Esophagus muscularis mucosa (tissue), 4 donors: ENCODE results near the gene PIGZ.

Source experiments
- EP300 ChIP-seq: sonication (generic); formaldehyde crosslinking; IDR thresholded peaks from one replicate; pipeline ENCODE4 v1.6.1; 2017; ENCODE audit warnings: antibody characterized with exemption
- POLR2A ChIP-seq: fragments of 450-650 bp; IDR thresholded peaks from one replicate; pipeline ENCODE4 v1.6.1; 2017; ENCODE audit warnings: antibody characterized with exemption, moderate library complexity, mild to moderate bottlenecking, low read depth
- TF ChIP-seq, protein P1 (sequence below), 3 experiments: fragments of 200-600 bp in 2 of 3; fragments of 450-650 bp in 1 of 3; sonication (generic) in 2 of 3; IDR thresholded peaks; one replicate each; pipeline ENCODE4 v1.5.1; 2017 to 2019; ENCODE audit warnings: antibody characterized with exemption in 3 of 3, mild to moderate bottlenecking in 2 of 3, moderate library complexity in 1 of 3

DNA sequence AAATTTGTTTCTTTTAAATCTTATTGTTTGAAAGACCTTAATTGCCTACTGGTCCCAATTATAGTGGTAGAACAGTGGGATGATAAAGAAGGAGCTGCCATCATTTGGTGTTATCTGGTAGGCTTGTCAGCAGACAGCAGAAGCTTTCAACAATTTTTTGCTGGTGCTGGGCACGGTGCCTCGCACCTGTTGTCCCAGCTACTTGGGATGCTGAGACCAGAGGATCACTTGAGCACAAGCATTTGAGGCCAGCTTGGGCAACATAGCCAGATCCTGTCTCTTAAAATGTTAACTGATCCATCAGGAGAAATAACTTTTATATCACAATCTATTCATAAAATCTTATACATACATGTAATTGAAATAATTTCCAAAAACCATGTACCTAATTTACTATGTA, 64.9 kb downstream of the PIGZ start:
- TF ChIP-seq, protein P1, sequence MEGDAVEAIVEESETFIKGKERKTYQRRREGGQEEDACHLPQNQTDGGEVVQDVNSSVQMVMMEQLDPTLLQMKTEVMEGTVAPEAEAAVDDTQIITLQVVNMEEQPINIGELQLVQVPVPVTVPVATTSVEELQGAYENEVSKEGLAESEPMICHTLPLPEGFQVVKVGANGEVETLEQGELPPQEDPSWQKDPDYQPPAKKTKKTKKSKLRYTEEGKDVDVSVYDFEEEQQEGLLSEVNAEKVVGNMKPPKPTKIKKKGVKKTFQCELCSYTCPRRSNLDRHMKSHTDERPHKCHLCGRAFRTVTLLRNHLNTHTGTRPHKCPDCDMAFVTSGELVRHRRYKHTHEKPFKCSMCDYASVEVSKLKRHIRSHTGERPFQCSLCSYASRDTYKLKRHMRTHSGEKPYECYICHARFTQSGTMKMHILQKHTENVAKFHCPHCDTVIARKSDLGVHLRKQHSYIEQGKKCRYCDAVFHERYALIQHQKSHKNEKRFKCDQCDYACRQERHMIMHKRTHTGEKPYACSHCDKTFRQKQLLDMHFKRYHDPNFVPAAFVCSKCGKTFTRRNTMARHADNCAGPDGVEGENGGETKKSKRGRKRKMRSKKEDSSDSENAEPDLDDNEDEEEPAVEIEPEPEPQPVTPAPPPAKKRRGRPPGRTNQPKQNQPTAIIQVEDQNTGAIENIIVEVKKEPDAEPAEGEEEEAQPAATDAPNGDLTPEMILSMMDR (IDR thresholded peaks at IDR 0.05) = no peak
- no peak for TF ChIP-seq POLR2A
- no peak for TF ChIP-seq EP300
